Pancreas (tissue), 10 donors: Measurements from ENCODE around the gene ZNF362. TPM values are rescaled to one million over a fixed set of nuclear protein-coding genes. Genes with fewer than 3 reads are reported as not detected.

Source experiments
- ATAC-seq, 4 donors: fragments of 200-7000 bp; cut with Tn5 transposase; one replicate each; pipeline versions ENCODE4 v1.8.0 to v1.9.1; 2020; ENCODE audit warnings: mild to moderate bottlenecking in 4 of 4, moderate library complexity in 4 of 4
- DNase-seq, 6 donors: peaks; one replicate each; pipeline ENCODE4 v3.0.0-alpha.2; 2020
- FAIRE-seq: peaks from 2 replicates; lab custom pipeline; 2012; peaks lifted over from hg19 to GRCh38; lab: Jason Lieb, UNC
- H3K27ac ChIP-seq, 4 donors: fragments of 200-600 bp; sonication (generic); 1 replicate in 3 of 4; 2 replicates in 1 of 4; pipeline versions ENCODE4 v1.5.0 to v1.8.0; 2020
- H3K27me3 ChIP-seq, 4 donors: fragments of 200-600 bp; one replicate each; pipeline ENCODE4 v1.8.0; 2021
- H3K36me3 ChIP-seq, 3 donors: fragments of 200-600 bp; sonication (generic) in 1 of 3; one replicate each; pipeline versions ENCODE4 v1.5.0 to v1.8.0; 2020 to 2021
- H3K4me1 ChIP-seq, 3 donors: fragments of 200-600 bp; one replicate each; pipeline ENCODE4 v1.8.0; 2021
- H3K4me3 ChIP-seq, 4 donors: fragments of 200-600 bp; sonication (generic) in 2 of 4; one replicate each; pipeline versions ENCODE4 v1.5.0 to v1.8.0; 2020 to 2021
- H3K9me3 ChIP-seq, 4 donors: fragments of 200-600 bp; one replicate each; pipeline ENCODE4 v1.8.0; 2021
- WGBS, 2 donors: extraction: QIAGEN DNeasy Blood & Tissue Kit; methylation state at CpG; one replicate each; pipeline ENCODE4 v1.1.7; 2013; 5-methylcytosine and 5-hydroxymethylcytosine counted together
- intact Hi-C, 3 donors: fragments of 100-400 bp; cut with DNase I; formaldehyde crosslinking; loops; one replicate each; pipeline versions ENCODE4 v1.11.1 to v1.14.2; 2022
- polyA plus RNA-seq, 2 donors: library from polyadenylated mRNA; stranded (reverse); fragments of 200-250 nt; gene quantifications; one replicate each; pipeline ENCODE4 v1.2.3, GENCODE V29; 2013
- total RNA-seq, 6 donors: library from RNA; stranded (reverse); fragmentation: NEBNext Ultra II Directional in 4 of 6; extraction: Animal tissue kit (Norgen Biotek cat#: 25700) in 4 of 6; gene quantifications; one replicate each; pipeline versions ENCODE4 v1.2.1 to v1.2.4, GENCODE V29; 2021 to 2023
- TF ChIP-seq, protein P1 (sequence below), 4 donors: fragments of 200-600 bp; sonication (generic) in 3 of 4; IDR thresholded peaks; one replicate each; pipeline versions ENCODE4 v1.5.0 to v1.8.0; 2021; ENCODE audit warnings: antibody characterized with exemption in 4 of 4
- donor health status: healthy with polysubstance abuse.
- donor health status: DM: no; HTN: no; CAD: no; lungs with moderate emphysema.
- donor health status: DM: no; HTN: no; CAD: no.
- donor health status: control.
- donor health status: control.
- donor health status: Bipolar disorder and iron deficiency.
- donor health status: DM: yes; HTN: yes; CAD: no.
- donor health status: DM: no; HTN: no; CAD: no.
- donor health status: DM: no; HTN: no; CAD: no.
- donor health status: DM: yes; HTN: yes; CAD: no.

The ZNF362 gene
- total and polyA plus RNA-seq, 8 donors, result 11.8 to 19.7 (median 13.9) TPM

DNA sequence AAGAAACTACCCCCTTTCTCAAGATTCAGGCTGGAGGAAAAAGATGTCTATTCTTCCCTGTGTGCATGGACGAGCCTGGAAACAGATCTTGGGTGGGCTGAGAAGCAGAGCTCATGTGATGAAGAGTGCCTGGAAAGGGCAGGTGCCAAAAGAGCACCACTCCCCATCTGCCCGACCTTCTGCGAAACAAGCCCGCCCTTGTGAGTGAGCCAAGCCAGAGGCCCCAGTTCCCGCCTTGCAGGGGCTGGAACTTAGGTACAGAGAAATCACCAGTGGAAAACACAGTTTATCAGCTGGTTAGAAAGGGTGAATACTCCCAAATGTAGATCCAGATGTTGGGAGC lies 91.3 kb downstream of the ZNF362 start:
- intact Hi-C loops, result no loop called here
- Histone ChIP-seq H3K9me3 (no peaks in the 10 kb centered on the region), H3K4me1 (peaks cover 22 to 51% (median 49%) of the 10 kb centered on the region in 3 donors), H3K27ac (peak overlapping the region; percentile 30 to 96 (median 77)), H3K36me3 (no peaks in the 10 kb centered on the region), H3K27me3 (no peaks in the 10 kb centered on the region), H3K4me3 (peak overlapping the region in 3 of 4 donors; percentile 81 to 89 (median 87))
- TF ChIP-seq, protein P1, sequence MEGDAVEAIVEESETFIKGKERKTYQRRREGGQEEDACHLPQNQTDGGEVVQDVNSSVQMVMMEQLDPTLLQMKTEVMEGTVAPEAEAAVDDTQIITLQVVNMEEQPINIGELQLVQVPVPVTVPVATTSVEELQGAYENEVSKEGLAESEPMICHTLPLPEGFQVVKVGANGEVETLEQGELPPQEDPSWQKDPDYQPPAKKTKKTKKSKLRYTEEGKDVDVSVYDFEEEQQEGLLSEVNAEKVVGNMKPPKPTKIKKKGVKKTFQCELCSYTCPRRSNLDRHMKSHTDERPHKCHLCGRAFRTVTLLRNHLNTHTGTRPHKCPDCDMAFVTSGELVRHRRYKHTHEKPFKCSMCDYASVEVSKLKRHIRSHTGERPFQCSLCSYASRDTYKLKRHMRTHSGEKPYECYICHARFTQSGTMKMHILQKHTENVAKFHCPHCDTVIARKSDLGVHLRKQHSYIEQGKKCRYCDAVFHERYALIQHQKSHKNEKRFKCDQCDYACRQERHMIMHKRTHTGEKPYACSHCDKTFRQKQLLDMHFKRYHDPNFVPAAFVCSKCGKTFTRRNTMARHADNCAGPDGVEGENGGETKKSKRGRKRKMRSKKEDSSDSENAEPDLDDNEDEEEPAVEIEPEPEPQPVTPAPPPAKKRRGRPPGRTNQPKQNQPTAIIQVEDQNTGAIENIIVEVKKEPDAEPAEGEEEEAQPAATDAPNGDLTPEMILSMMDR (IDR thresholded peaks at IDR 0.05), result no peak
- no peak for DNase-seq
- ATAC-seq, result no peak
- WGBS, 2 donors, result 15% methylated on average over 5 of the region's 5 CpGs
- FAIRE-seq, result no peak

DNA sequence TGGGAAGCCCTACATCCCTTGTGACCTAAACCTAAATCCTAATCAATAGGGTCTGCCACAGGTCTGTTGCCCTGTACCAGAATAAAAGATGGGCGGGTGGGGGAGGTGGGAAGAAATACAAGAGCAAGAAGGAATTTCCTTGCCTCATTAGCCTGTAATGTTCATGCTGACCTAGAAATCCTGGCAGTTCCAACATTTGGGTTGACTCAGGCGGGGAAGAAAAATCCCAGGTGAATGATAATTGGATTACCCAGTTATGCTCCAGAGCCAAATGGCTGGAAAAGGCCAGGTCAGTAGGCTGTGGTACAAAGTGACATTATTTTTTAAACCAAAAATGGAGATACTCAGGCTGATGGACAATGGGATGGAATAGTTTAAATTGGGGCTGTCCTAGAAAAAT lies 91.9 kb downstream of the ZNF362 start:
- no peak for DNase-seq
- no peak for ATAC-seq
- H3K4me3 ChIP-seq, result peak overlapping the region; percentile 56 to 89 (median 84)
- no peaks in the 10 kb centered on the region for H3K9me3 ChIP-seq
- H3K27me3 ChIP-seq, result no peaks in the 10 kb centered on the region
- peak overlapping the region in 3 of 4 donors; percentile 58 to 96 (median 96) for H3K27ac ChIP-seq
- H3K4me1 ChIP-seq, result peaks cover 16 to 45% (median 43%) of the 10 kb centered on the region in 3 donors
- FAIRE-seq, result no peak
- 22 to 27% methylated on average over 2 of the region's 2 CpGs for WGBS, 2 donors
- TF ChIP-seq, protein P1 (IDR thresholded peaks at IDR 0.05), result no peak
- H3K36me3 ChIP-seq, result no peaks in the 10 kb centered on the region
- intact Hi-C loops, result no loop called here

DNA sequence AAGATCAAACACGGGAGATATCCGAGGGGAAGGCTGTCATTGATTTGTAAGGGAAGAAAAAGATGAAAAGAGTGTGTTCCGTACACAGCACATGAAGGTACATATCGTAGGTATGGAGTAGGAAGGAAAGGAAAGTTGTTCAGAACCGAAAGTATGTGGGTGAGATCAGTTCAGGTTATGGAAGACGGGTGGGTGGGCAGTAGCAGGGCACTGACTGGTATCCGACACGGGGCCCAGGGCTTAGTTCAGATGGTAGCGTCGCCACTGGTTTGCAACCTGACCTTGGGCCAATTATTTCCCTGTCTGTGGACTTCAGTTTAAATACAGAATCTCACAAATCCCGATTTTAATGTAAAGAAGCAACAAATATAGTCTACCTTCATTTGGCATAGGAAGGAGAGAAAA lies 92.4 kb downstream of the ZNF362 start:
- Histone ChIP-seq H3K9me3 (no peaks in the 10 kb centered on the region), H3K27ac (peak overlapping the region; percentile 83 to 96 (median 93)), H3K36me3 (no peaks in the 10 kb centered on the region), H3K4me3 (peak overlapping the region; percentile 56 to 89 (median 84)), H3K27me3 (no peaks in the 10 kb centered on the region), H3K4me1 (peaks cover 11 to 40% (median 38%) of the 10 kb centered on the region in 3 donors)
- FAIRE-seq (no peak), DNase-seq (no peak), ATAC-seq (peak in 3 of 4 donors; percentile 2 to 29 (median 26))
- WGBS, 2 donors, result 1% methylated on average over 11 of the region's 11 CpGs
- TF ChIP-seq, protein P1 (IDR thresholded peaks at IDR 0.05), result no peak
- intact Hi-C loops, result no loop called here

DNA sequence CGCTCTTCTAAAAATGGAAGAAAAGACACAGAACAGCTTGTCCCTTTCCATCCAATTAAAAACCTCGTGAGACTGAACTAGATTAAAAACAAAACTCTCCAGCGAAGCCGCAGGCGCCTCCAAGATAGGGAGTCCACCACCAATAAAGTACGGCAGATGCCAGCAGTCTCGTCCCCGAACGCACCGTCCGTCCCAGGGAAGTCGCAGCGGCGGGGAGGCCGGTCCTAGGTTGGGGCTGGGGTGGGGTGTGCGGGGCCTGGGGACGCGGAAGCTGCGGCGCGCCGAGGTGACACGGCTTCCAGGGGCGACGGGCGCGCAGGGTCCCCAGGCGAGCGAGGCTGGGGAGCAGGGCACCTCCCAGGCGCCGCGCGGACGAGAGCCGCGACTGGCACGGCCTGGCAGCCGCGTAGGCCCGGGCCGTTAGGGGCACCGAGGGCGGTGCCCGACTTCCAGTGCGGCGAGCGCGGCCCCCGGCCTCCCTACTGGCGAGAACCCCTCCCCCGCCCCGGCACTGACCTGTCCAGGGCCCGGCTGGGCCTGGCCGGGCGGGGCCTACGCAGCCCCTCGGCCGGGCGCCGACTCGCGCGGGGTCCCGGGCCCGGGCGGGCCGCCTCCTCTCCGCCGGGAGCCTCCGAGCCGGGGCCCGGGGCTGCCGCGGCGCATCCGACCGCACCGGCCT lies 92.9 kb downstream of the ZNF362 start:
- intact Hi-C loops, result no loop called here
- ATAC-seq (peak; percentile 14 to 38 (median 26)), DNase-seq (peak; percentile 45 to 85 (median 66)), FAIRE-seq (no peak)
- Histone ChIP-seq H3K4me3 (peak overlapping the region; percentile 56 to 89 (median 84)), H3K9me3 (no peaks in the 10 kb centered on the region), H3K27ac (peak overlapping the region; percentile 83 to 96 (median 93)), H3K27me3 (no peaks in the 10 kb centered on the region), H3K36me3 (no peaks in the 10 kb centered on the region), H3K4me1 (peaks cover 9 to 35% (median 33%) of the 10 kb centered on the region in 3 donors)
- TF ChIP-seq, protein P1 (IDR thresholded peaks at IDR 0.05), result no peak
- 0% methylated on average over 41 to 78 of the region's 78 CpGs for WGBS, 2 donors
